ENCODE results near the gene PTAR1.

The PTAR1 gene

DNA sequence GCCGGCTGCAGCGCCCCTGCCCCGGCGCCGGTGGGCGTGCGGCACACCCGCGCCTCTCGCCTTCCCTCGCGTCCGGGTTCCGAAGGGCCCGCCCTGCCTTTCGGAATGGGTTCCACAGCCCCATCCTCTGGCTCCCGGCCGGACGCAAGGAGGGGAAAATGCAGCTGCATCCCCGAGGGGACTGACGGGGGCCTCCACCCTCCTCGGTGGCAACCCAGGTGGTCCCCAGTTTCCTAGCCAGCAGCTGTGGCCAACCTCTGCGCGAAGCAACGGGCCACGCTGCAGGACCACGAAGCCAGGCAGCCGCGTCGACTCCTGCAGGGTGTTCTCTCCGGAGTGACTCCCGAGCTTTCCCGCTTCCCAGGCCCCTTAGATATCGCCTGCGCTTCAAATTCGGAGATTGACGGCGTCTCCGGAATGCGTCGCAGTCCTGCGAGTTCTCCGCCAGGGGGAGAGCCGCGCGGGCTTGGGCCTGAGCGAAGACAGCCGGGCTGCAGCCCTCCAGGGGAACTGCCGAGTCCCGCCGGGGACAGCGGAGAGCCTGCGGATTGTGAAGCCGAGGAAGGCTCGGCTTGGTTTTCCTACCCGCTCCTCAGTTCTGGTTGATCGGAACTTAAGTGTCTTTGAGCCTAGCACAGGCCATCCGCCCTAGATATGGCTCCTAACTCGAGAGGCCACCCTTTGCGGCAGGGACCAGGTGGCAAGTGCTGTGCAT lies 87.1 kb downstream of the PTAR1 start:
- peak; percentile 92 to 96 (median 92) for DNase-seq

DNA sequence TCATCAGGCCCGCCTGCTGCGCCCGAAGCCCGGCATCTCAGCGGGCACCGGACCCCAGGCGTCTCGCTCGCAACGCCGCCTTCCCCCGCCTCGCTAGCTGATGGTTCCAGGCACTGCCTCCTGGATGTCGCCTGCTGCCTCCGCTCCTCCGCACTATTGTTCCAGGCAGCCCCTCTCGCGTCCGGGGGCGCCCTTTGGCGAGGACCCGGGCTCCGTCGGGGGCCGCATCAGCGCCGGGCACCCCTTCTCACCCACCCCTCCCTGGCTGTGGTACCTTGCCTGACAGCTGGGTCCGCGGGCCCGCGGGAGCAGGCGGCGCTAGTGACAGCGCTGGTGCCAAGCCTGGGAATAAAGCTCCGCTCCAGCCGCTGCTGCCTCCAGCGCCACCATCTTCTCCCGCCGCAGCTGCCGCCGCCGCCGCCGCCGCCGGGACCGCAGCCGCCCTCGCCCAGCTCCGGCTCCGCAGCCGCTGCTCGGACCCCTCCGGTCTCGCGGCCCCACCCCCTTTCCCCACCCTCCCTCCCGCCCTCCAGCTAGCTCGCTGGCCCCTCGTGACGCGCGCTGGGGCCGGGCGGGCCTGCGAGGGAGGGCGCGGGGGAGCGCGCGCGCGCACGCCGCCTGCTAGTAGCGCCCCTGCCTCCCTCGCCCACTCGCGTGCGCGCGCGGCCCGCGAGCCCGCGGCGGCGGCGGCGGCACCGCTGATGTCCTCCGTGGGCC lies 87.8 kb downstream of the PTAR1 start, which contains the start of gene APBA1:
Gene APBA1 (minus strand): TSS at position 493 of the 717 bp plus-strand sequence.
- peak; percentile 71 to 92 (median 87) for DNase-seq

DNA sequence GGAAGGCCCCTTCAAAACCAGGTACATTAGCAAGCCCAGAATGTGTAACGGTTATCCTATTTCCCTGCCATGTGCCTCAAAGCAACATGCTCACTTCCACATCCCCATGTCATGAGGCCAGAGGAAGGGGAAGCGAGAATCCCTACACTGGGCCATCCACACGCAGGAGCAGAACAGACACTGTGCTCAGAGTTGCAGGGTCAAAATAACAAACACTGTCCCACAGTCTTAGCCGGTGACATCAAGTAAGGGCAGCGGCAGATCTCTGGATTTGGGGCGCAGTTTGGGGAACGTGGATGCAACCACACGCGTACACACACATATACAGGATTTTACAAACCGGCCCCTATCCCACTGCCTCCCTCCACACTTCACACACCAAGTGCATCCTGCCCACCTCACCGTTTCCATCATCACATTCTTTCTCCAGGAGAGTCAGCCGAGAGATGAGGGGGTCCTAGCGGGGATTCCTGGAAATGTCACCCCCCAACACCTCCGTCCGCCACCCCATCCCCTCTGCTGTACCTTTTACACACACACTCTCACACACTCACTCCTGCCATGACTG lies 88.4 kb downstream of the PTAR1 start:
- DNase-seq = peak in 1 of 3 experiments; percentile 45

DNA sequence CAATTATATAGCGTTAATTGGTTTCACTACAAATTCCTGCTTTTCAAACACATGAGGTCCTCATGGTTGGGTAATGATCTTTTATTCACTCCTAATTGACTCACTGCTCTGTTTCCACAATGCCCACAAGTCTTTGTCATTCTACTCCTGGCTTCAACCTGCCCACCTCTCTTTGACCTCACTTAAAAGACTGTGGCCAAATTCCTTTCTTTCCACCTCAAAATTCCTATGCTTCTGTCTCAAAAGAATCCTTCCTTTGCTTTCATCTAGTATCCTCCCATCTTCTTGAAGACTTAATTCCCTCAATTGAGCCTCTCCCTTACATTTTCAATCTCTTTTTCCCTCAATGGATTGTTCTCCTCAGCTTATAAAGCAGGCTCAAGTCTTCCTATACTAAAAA lies 92.5 kb downstream of the PTAR1 start:
- DNase-seq = peak in 1 of 3 experiments; percentile 33

DNA sequence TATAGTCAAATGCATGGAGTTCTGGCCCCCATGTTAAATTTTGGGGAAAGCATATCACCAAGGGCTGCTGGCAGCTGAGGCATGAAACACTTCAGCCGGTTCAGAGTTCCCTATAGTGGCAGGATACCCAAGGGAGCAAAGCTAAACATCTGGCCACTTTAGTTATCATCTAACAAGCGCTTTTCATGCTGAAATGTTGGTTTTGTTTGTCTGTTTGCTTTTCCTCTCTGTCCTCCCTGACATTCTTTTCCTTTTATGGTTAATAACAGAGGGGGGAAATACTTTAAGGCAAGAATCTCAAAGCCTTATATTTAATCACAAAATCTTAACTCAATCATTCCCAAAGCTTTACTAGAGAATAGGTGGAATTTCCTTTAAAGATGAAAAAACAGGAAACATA lies 99.5 kb downstream of the PTAR1 start:
- DNase-seq = peak in 1 of 3 experiments; percentile 14
